PC-3 (cell line): ENCODE results near the gene FBLN1. TPM values are rescaled to one million over a fixed set of nuclear protein-coding genes. Genes with fewer than 3 reads are reported as not detected.
A peak's percentile ranks its signal among the peaks of the same experiment; 100 is the strongest.

Source experiments
- ATAC-seq: fragments of 200-7000 bp; cut with Tn5 transposase; 2 replicates; pipeline ENCODE4 v1.9.1; 2020; ENCODE audit warnings: mild to moderate bottlenecking, moderate library complexity
- BruUV-seq: library from RNA; stranded (reverse); fragments of 400-500 nt; replicated peaks from 2 replicates; lab custom pipeline; 2021; lab: Mats Ljungman, UMichigan
- CTCF ChIA-PET: fragments of 300-600 bp; sonication (Branson Sonifier 250); formaldehyde crosslinking; loops from one replicate; lab custom pipeline; 2022; ENCODE audit warnings: antibody characterized with exemption; lab: Charles Lee
- POLR2A ChIA-PET: fragments of 300-600 bp; sonication (Branson Sonifier 250); formaldehyde crosslinking; loops from one replicate; lab custom pipeline; 2022; ENCODE audit warnings: antibody characterized with exemption; ENCODE audit not compliant: unreplicated experiment; lab: Charles Lee
- DNase-seq: peaks from one replicate; pipeline ENCODE4 v3.0.0-alpha.2; 2015
- H2AFZ ChIP-seq: fragments of 300-600 bp; sonication (generic); 2 replicates; pipeline ENCODE4 v1.6.0; 2016; ENCODE audit warnings: antibody characterized with exemption, low read length
- H3F3A ChIP-seq: fragments of 300-600 bp; sonication (generic); one replicate; pipeline ENCODE4 v1.6.0; 2017; ENCODE audit warnings: antibody characterized with exemption, low read length, control low read depth, mild to moderate bottlenecking; ENCODE audit not compliant: unreplicated experiment
- H3K27ac ChIP-seq: fragments of 300-600 bp; sonication (generic); 2 replicates; pipeline ENCODE4 v1.5.1; 2016; ENCODE audit warnings: mild to moderate bottlenecking, low read length
- H3K27me3 ChIP-seq: fragments of 300-600 bp; sonication (generic); 2 replicates; pipeline ENCODE4 v1.6.1; 2016; ENCODE audit warnings: low read length, mixed read lengths
- H3K36me3 ChIP-seq: fragments of 300-600 bp; sonication (generic); 2 replicates; pipeline ENCODE4 v1.6.1; 2016; ENCODE audit warnings: low read depth, mixed run types, low read length, mixed read lengths
- H3K4me1 ChIP-seq: fragments of 300-600 bp; sonication (generic); 2 replicates; pipeline ENCODE4 v1.5.1; 2016; ENCODE audit warnings: low read length; ENCODE audit not compliant: insufficient read depth
- H3K4me2 ChIP-seq: fragments of 300-600 bp; sonication (generic); 2 replicates; pipeline ENCODE4 v1.6.0; 2016; ENCODE audit warnings: low read length
- H3K4me3 ChIP-seq: fragments of 300-600 bp; sonication (generic); 2 replicates; pipeline ENCODE4 v1.5.1; 2016; ENCODE audit warnings: mild to moderate bottlenecking, low read length, mixed read lengths
- H3K79me2 ChIP-seq: fragments of 300-600 bp; sonication (generic); 2 replicates; pipeline ENCODE4 v1.6.1; 2017; ENCODE audit warnings: low read length, mixed read lengths
- H3K9ac ChIP-seq: fragments of 300-600 bp; sonication (generic); 2 replicates; pipeline ENCODE4 v1.6.0; 2016; ENCODE audit warnings: mild to moderate bottlenecking, low read length
- H3K9me2 ChIP-seq: fragments of 300-600 bp; sonication (generic); replicated peaks from 2 replicates; pipeline ENCODE4 v1.6.1; 2016; ENCODE audit warnings: mixed run types, low read length, mixed read lengths
- H3K9me3 ChIP-seq: fragments of 300-600 bp; sonication (generic); 2 replicates; pipeline ENCODE4 v1.6.1; 2016; ENCODE audit warnings: low read length, mixed read lengths
- H4K20me1 ChIP-seq: fragments of 300-600 bp; sonication (generic); 2 replicates; pipeline ENCODE4 v1.6.1; 2016; ENCODE audit warnings: low read length, mixed read lengths
- EZH2 ChIP-seq: fragments of 300-600 bp; sonication (generic); IDR thresholded peaks from one replicate; pipeline ENCODE4 v1.6.1; 2017; ENCODE audit warnings: antibody characterized with exemption, mild to moderate bottlenecking, low read length; ENCODE audit not compliant: unreplicated experiment
- EZH2phosphoT487 ChIP-seq: fragments of 300-600 bp; sonication (generic); IDR thresholded peaks from 2 replicates; pipeline ENCODE4 v1.6.1; 2018; ENCODE audit warnings: mild to moderate bottlenecking, antibody characterized with exemption, low read length, borderline replicate concordance
- intact Hi-C: fragments of 100-400 bp; cut with micrococcal nuclease; formaldehyde crosslinking; loops from 2 replicates; pipeline ENCODE4 v1.9.0; 2023
- total RNA-seq: library from RNA; depleted of rRNA; stranded (reverse); fragments of >200 nt; gene quantifications from 2 replicates; pipeline ENCODE4 v1.2.3, GENCODE V29; 2014
- TF ChIP-seq, protein P1 (sequence below): fragments of 300-600 bp; sonication (generic); conservative IDR thresholded peaks from 2 replicates; pipeline ENCODE4 v1.5.1; 2017; ENCODE audit warnings: antibody characterized with exemption, low read depth, mild to moderate bottlenecking, low read length

FBLN1 gene
- total RNA-seq, 1 experiment from 2014 or later: 13.4 TPM

DNA sequence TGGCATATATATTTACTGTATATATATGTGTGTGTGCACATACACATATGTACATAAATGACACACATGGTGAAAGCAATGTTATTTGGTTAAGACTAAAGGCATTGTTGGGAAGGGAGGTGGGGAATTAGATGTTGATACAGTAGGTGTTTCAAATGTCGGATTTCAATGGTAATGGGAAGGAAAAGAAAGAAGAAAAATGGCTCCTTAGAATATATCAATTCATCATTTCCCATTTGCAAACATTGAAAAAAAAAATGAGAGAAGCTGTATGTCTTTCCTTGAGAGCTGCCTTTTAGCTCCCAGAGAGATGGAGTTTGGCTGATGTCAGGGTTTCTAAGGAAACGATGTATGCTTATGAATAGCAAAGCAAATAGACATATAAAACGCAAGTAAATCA, 135.5 kb downstream of the FBLN1 start:
- ATAC-seq: no peak
- Histone ChIP-seq H3K79me2 (no peaks in the 10 kb centered on the region), H3K27me3 (no peaks in the 10 kb centered on the region), H3K27ac (peak overlapping the region; percentile 96), H3K4me1 (peaks cover 23% of the 10 kb centered on the region), H4K20me1 (no peaks in the 10 kb centered on the region), H3K4me2 (peak overlapping the region; percentile 68), H3K4me3 (peak overlapping the region; percentile 41; the same call in 1 of the 2 replicates), H3K36me3 (no peaks in the 10 kb centered on the region), H3F3A (peaks cover 3% of the 10 kb centered on the region), H3K9me2 (no peaks in the 10 kb centered on the region), H3K9ac (peak overlapping the region; percentile 77), H3K9me3 (no peaks in the 10 kb centered on the region), H2AFZ (peak overlapping the region; percentile 84; the same call in 1 of the 2 replicates)
- CTCF ChIA-PET: no interaction called here
- DNase-seq: no peak
- no TSS peak for BruUV-seq
- POLR2A ChIA-PET: no interaction called here
- TF ChIP-seq, protein P1, sequence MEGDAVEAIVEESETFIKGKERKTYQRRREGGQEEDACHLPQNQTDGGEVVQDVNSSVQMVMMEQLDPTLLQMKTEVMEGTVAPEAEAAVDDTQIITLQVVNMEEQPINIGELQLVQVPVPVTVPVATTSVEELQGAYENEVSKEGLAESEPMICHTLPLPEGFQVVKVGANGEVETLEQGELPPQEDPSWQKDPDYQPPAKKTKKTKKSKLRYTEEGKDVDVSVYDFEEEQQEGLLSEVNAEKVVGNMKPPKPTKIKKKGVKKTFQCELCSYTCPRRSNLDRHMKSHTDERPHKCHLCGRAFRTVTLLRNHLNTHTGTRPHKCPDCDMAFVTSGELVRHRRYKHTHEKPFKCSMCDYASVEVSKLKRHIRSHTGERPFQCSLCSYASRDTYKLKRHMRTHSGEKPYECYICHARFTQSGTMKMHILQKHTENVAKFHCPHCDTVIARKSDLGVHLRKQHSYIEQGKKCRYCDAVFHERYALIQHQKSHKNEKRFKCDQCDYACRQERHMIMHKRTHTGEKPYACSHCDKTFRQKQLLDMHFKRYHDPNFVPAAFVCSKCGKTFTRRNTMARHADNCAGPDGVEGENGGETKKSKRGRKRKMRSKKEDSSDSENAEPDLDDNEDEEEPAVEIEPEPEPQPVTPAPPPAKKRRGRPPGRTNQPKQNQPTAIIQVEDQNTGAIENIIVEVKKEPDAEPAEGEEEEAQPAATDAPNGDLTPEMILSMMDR: no peak
- TF ChIP-seq EZH2 (no peak), EZH2phosphoT487 (no peak)
- intact Hi-C loops: loop anchor here (2.0 kb wide), 1 partner anchor 59 kb away; no protein-coding TSS in a partner anchor

DNA sequence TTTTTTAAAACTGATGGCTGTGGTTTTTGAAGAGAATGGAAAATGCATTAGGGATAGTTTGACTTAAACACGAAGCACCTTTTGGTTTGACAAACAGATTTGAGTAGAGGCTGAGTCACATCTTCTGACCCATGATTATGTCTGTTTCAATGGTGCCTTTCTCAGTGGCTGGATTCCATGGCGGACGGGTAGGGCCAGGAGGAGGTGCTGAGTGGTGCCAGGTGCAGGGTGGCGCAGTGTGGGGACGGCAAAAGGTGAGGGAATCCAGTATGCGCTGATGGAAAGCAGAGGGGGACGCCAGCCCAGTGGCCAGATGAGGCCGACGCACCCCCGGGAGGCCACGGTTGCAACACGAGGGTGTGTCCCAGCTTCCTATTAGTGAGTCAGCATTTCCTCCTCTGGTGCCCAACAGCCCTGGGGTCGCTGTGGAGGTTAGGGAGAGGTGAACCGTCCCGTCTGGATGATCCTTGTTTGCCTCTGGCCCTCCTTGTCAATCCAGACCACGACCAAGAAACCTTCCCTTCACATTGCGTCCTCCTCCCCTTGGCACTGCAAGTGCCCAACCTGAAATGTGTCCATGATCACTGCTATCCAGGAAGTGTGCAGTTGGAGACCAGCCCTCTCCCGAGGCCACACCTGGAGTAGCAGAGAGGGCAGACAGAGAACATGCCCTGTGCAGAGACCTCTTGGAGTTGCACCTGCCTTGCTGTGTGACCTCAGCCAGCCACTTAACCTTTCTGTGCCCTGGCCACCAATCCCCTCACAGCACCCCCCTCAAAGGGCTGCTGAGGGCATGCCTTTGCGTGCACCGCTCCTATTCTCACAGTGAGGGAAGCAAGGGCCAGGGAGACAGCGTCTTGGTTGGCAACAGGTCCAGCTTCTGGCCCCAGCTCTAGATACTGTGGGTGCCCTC, 136.4 kb downstream of the FBLN1 start:
- intact Hi-C loops: loop anchor here (2.0 kb wide), 1 partner anchor 60 kb away; no protein-coding TSS in a partner anchor
- H3K36me3 ChIP-seq: no peaks in the 10 kb centered on the region
- POLR2A ChIA-PET: no interaction called here
- H2AFZ ChIP-seq: peak overlapping the region; percentile 84
- CTCF ChIA-PET: interaction anchor here (0.6 kb wide), 1 partner anchor 386 kb away, joined by 3 read pairs; no protein-coding TSS in a partner anchor
- H4K20me1 ChIP-seq: no peaks in the 10 kb centered on the region
- peak overlapping the region; percentile 68 for H3K4me2 ChIP-seq
- TF ChIP-seq, protein P1: no peak
- TF ChIP-seq EZH2phosphoT487 (no peak), EZH2 (no peak)
- no peaks in the 10 kb centered on the region for H3K79me2 ChIP-seq
- no peaks in the 10 kb centered on the region for H3K9me3 ChIP-seq
- no peaks in the 10 kb centered on the region for H3K27me3 ChIP-seq
- H3K9me2 ChIP-seq: no peaks in the 10 kb centered on the region
- DNase-seq (peak; percentile 77), ATAC-seq (peak; percentile 88)
- peaks cover 3% of the 10 kb centered on the region for H3F3A ChIP-seq
- no TSS peak for BruUV-seq
- H3K4me3 ChIP-seq: peak overlapping the region; percentile 41; the same call in 1 of the 2 replicates
- H3K27ac ChIP-seq: peak overlapping the region; percentile 96
- peaks cover 23% of the 10 kb centered on the region for H3K4me1 ChIP-seq
- peak overlapping the region; percentile 77 for H3K9ac ChIP-seq
